ENCODE results near the gene PTGIR. TPM values are rescaled to one million over a fixed set of nuclear protein-coding genes. Genes with fewer than 3 reads are reported as not detected.

PTGIR gene
- polyA plus RNA-seq, 1 experiment = 27.8 TPM

DNA sequence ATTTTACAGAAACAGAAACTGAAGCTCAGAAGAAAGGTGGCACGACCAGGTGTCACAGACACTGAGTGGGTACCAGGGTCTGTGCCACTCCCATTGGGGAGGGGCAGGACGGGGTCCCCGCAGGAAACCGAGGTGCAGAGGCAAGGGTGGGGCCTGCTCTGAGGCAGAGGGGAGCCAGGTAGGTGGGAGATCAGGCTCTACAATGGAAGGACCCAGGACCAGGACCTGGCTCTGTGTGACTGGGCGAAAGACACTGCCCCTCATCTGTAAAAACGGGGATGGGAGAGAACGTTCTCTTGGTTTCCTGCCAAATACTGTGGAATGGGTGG lies 2.8 kb downstream of the PTGIR start:
- Histone ChIP-seq H3K27me3 (ENCODE audit: control insufficient read depth, insufficient read depth, low read length) (no peaks in the 10 kb centered on the region), H3K4me3 (ENCODE audit: low read depth, low read length) (peak overlapping the region; percentile 18), H3K36me3 (ENCODE audit: control insufficient read depth, insufficient read depth, low read length) (no peaks in the 10 kb centered on the region)
- no peak for DNase-seq (ENCODE audit: low read depth)
- TF ChIP-seq, protein P1, sequence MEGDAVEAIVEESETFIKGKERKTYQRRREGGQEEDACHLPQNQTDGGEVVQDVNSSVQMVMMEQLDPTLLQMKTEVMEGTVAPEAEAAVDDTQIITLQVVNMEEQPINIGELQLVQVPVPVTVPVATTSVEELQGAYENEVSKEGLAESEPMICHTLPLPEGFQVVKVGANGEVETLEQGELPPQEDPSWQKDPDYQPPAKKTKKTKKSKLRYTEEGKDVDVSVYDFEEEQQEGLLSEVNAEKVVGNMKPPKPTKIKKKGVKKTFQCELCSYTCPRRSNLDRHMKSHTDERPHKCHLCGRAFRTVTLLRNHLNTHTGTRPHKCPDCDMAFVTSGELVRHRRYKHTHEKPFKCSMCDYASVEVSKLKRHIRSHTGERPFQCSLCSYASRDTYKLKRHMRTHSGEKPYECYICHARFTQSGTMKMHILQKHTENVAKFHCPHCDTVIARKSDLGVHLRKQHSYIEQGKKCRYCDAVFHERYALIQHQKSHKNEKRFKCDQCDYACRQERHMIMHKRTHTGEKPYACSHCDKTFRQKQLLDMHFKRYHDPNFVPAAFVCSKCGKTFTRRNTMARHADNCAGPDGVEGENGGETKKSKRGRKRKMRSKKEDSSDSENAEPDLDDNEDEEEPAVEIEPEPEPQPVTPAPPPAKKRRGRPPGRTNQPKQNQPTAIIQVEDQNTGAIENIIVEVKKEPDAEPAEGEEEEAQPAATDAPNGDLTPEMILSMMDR (IDR thresholded peaks at IDR 0.05; ENCODE audit: insufficient read depth, low read depth, low read length) = no peak
- ChIA-PET CTCF (interaction anchor here (0.9 to 22.7 kb wide), 4 partner anchors 9 to 51 kb away, joined by 3 to 347 read pairs (median 4); partner anchors contain the start of gene DACT3), POLR2A (no interaction called here)

DNA sequence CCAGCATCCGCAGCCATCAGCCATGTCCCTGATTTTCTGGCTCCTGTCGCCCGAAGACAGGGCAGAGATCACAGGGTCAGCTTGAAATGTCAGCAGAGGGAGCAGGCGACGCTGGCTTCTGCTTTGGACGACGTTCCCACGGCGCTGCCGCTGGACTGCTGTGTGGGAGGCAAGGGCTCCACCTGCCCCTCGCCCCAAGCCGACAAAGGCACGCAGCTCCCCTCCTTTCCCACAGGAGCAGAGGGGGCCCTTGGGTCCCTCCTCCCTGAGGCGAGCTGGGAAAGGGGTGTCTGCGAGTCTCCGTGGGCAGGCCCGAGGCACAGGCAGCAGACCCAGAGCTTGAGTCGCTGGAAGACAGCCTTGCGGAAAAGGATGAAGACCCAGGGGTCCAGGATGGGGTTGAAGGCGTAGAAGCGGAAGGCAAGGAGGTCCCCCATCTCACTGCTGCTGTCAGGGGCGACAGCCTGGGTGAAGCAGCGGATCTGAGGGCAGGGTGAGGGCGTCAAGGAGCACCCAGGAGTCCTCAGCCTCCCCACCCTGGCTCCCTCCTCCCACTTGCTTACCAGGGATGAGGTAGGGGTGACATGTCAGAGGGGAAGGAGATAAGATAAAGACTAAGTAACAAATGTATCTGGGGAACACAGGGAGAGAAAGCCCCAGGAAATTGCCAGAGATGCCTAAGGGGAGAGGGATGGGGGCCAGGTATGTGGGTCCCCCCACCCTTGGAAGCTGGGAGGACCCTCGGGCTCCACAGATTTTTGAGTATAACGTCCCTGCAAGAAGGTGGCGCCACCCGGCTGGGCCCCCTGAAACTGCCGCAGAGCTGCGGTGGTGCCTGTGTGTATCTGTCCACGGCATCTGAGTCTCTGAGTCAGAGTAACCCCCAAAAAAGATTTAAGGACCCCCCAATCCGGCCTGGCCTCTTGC lies 3.4 kb downstream of the PTGIR start:
- TF ChIP-seq, protein P1 (IDR thresholded peaks at IDR 0.05; ENCODE audit: insufficient read depth, low read depth, low read length) = peak; percentile 21; the same call in 1 of the 2 replicates
- no peak for DNase-seq (ENCODE audit: low read depth)
- H3K27me3 ChIP-seq (ENCODE audit: control insufficient read depth, insufficient read depth, low read length) = no peaks in the 10 kb centered on the region
- no peaks in the 10 kb centered on the region for H3K36me3 ChIP-seq (ENCODE audit: control insufficient read depth, insufficient read depth, low read length)
- CTCF ChIA-PET = interaction anchor here (0.9 to 22.7 kb wide), 6 partner anchors 10 to 128 kb away, joined by 3 to 347 read pairs (median 5); partner anchors contain the start of genes CALM3 and DACT3
- POLR2A ChIA-PET = no interaction called here
- peak overlapping the region; percentile 18; the same call in 1 of the 2 replicates for H3K4me3 ChIP-seq (ENCODE audit: low read depth, low read length)

DNA sequence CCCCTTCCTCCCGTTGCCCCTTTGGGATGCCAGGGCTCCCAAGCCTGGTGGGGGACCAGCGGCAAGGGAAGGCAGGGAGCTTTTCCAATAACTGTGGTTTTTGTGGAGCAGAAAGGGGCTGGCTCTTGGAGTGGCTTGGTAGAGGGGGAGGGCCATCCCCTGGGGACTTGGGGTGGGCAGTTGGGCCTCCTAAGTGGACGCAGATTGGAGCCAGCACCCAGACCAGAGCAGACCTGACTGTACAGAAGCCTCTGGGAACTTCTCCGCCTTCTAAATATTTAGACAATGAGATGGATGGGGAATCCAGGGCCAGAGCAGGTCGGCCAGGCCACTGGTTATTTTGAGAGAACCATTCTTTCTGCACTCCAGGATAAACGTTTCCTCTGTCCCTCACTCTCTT lies 4.2 kb downstream of the PTGIR start:
- DNase-seq (ENCODE audit: low read depth) = no peak
- CTCF ChIA-PET = interaction anchor here (0.9 to 22.7 kb wide), 5 partner anchors 9 to 128 kb away, joined by 3 to 347 read pairs (median 5); partner anchors contain the start of genes CALM3 and DACT3
- TF ChIP-seq, protein P1 (IDR thresholded peaks at IDR 0.05; ENCODE audit: insufficient read depth, low read depth, low read length) = no peak

DNA sequence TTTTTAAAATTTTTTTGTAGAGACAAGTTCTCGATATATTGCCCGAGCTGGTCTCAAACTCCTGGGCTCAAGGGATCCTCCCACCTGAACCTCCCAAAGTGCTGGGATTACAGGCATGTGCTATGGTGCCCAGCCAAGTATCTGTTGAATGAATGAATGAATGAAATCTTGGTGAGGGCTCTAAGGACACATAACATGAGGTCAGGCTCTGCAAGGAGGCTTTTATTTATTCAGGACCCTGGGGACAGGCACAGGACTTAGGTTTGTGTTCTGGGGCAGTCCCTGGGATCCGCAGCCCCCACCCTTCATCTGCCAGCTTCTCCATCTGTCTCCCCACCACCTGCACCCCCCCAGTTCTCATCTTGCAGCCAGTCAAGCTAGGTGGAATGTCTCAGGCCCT lies 4.6 kb downstream of the PTGIR start:
- POLR2A ChIA-PET = no interaction called here
- Histone ChIP-seq H3K27me3 (ENCODE audit: control insufficient read depth, insufficient read depth, low read length) (no peaks in the 10 kb centered on the region), H3K36me3 (ENCODE audit: control insufficient read depth, insufficient read depth, low read length) (no peaks in the 10 kb centered on the region), H3K4me3 (ENCODE audit: low read depth, low read length) (no peak overlapping the region)
- TF ChIP-seq, protein P1 (IDR thresholded peaks at IDR 0.05; ENCODE audit: insufficient read depth, low read depth, low read length) = no peak
- CTCF ChIA-PET = interaction anchor here (0.7 to 22.7 kb wide), 7 partner anchors 9 to 129 kb away, joined by 3 to 347 read pairs (median 5); partner anchors contain the start of genes CALM3 and DACT3
- DNase-seq (ENCODE audit: low read depth) = no peak

More for the DNA sequence above, 4.2 kb downstream of the PTGIR start:
- POLR2A ChIA-PET = no interaction called here
- Histone ChIP-seq H3K36me3 (ENCODE audit: control insufficient read depth, insufficient read depth, low read length) (no peaks in the 10 kb centered on the region), H3K4me3 (ENCODE audit: low read depth, low read length) (0 out of 2 replicates have a peak overlapping the region, but pooled peaks have one; percentile 14), H3K27me3 (ENCODE audit: control insufficient read depth, insufficient read depth, low read length) (no peaks in the 10 kb centered on the region)

DNA sequence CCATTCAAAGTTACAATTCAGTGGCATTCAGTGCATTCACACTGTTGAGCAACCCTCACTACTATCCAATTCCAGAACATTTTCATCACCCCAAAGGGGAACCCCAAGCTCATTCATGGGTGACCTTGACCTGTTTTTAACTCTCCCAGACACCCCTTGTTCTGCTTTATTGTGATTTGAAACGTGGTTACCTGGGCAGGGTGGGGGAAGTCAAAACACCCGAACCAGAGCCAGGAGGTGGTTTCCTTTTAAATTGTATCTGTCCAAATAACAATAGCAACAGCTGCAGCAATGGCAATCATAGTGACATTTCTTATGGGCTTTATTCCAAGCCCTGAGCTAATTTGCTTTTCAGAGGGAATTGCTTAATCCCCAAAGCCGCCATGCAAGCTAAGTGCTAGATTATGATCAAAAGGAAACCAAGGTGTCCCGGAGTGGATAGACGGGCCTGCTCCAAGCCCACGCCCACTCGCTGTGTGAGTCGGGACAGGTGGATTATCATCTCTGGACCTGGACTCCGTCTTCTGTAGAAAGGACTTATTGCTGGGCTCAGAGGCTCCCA lies 6.1 kb downstream of the PTGIR start:
- no peaks in the 10 kb centered on the region for H3K27me3 ChIP-seq (ENCODE audit: control insufficient read depth, insufficient read depth, low read length)
- DNase-seq (ENCODE audit: low read depth) = no peak
- POLR2A ChIA-PET = interaction anchor here (0.5 to 0.6 kb wide), 2 partner anchors 54 to 93 kb away, joined by 3 to 5 read pairs; no protein-coding TSS in a partner anchor
- no peaks in the 10 kb centered on the region for H3K36me3 ChIP-seq (ENCODE audit: control insufficient read depth, insufficient read depth, low read length)
- TF ChIP-seq, protein P1 (IDR thresholded peaks at IDR 0.05; ENCODE audit: insufficient read depth, low read depth, low read length) = no peak
- H3K4me3 ChIP-seq (ENCODE audit: low read depth, low read length) = no peak overlapping the region
- CTCF ChIA-PET = interaction anchor here (1.2 to 22.7 kb wide), 4 partner anchors 10 to 110 kb away, joined by 4 to 347 read pairs (median 6); partner anchors contain the start of gene DACT3

All from BJ (cell line).